Neuronal stem cell (in vitro differentiated cells): Measurements from ENCODE around the gene TMEM190.

Source experiments
- DNase-seq: peaks from one replicate; pipeline ENCODE4 v3.0.0-alpha.2; 2013; ENCODE audit warnings: low spot score
- H2AFZ ChIP-seq: one replicate; pipeline ENCODE4 v1.6.1; 2013; ENCODE audit warnings: mild to moderate bottlenecking, low read length, inconsistent platforms
- H2AK5ac ChIP-seq: 2 replicates; pipeline ENCODE4 v1.6.1; 2013; ENCODE audit warnings: low read depth, mild to moderate bottlenecking, inconsistent platforms, low read length, moderate library complexity, mixed read lengths
- H2BK120ac ChIP-seq: 2 replicates; pipeline ENCODE4 v1.6.1; 2013; ENCODE audit warnings: low read depth, mild to moderate bottlenecking, inconsistent platforms, low read length, moderate library complexity, mixed read lengths
- H2BK12ac ChIP-seq: one replicate; pipeline ENCODE4 v1.6.1; 2013; ENCODE audit warnings: low read length, inconsistent platforms
- H2BK15ac ChIP-seq: 2 replicates; pipeline ENCODE4 v1.6.1; 2013; ENCODE audit warnings: mild to moderate bottlenecking, low read length, inconsistent platforms, mixed read lengths
- H2BK5ac ChIP-seq: one replicate; pipeline ENCODE4 v1.6.1; 2013; ENCODE audit warnings: inconsistent platforms, mild to moderate bottlenecking, low read length, moderate library complexity
- H3K14ac ChIP-seq: one replicate; pipeline ENCODE4 v1.6.1; 2013; ENCODE audit warnings: low read length, inconsistent platforms
- H3K18ac ChIP-seq: 2 replicates; pipeline ENCODE4 v1.6.1; 2013; ENCODE audit warnings: low read length, inconsistent platforms
- H3K23ac ChIP-seq: 2 replicates; pipeline ENCODE4 v1.6.1; 2013; ENCODE audit warnings: low read depth, mild to moderate bottlenecking, mixed read lengths, low read length, inconsistent platforms; ENCODE audit not compliant: poor library complexity
- H3K27ac ChIP-seq: replicated peaks from 3 replicates; pipeline ENCODE4 v1.5.1; 2013; ENCODE audit warnings: low read length, inconsistent platforms
- H3K27me3 ChIP-seq, 3 experiments: 2 replicates each; pipeline ENCODE4 v1.6.1; 2013; ENCODE audit warnings: low read length in 3 of 3, mild to moderate bottlenecking in 2 of 3, inconsistent platforms in 1 of 3, low read depth in 1 of 3, mixed read lengths in 1 of 3, moderate library complexity in 1 of 3; ENCODE audit not compliant: control insufficient read depth in 3 of 3, insufficient read depth in 3 of 3
- H3K36me3 ChIP-seq, 2 donors: replicated peaks in 1 of 2; 2 replicates each; pipeline ENCODE4 v1.6.1; 2013; ENCODE audit warnings: low read length in 2 of 2; ENCODE audit not compliant: control insufficient read depth in 2 of 2, insufficient read depth in 2 of 2
- H3K4ac ChIP-seq: 2 replicates; pipeline ENCODE4 v1.6.1; 2013; ENCODE audit warnings: inconsistent platforms, mild to moderate bottlenecking, low read length, moderate library complexity
- H3K4me1 ChIP-seq, 2 donors: 1 replicate in 1 of 2; 2 replicates in 1 of 2; pipeline ENCODE4 v1.6.1; 2013; ENCODE audit warnings: low read length in 2 of 2, low read depth in 1 of 2; ENCODE audit not compliant: control insufficient read depth in 2 of 2, insufficient read depth in 1 of 2
- H3K4me2 ChIP-seq: one replicate; pipeline ENCODE4 v1.6.1; 2013; ENCODE audit warnings: mild to moderate bottlenecking, low read length, inconsistent platforms; ENCODE audit not compliant: insufficient read depth, poor library complexity, severe bottlenecking
- H3K4me3 ChIP-seq, 2 donors: 2 replicates each; pipeline ENCODE4 v1.5.1; 2013; ENCODE audit warnings: low read length in 2 of 2, mild to moderate bottlenecking in 2 of 2, inconsistent platforms in 1 of 2, moderate library complexity in 1 of 2
- H3K79me1 ChIP-seq: one replicate; pipeline ENCODE4 v1.6.1; 2013; ENCODE audit warnings: low read depth, mild to moderate bottlenecking, inconsistent platforms, low read length, moderate library complexity
- H3K9ac ChIP-seq: one replicate; pipeline ENCODE4 v1.6.1; 2013; ENCODE audit warnings: mild to moderate bottlenecking, low read depth, low read length, inconsistent platforms; ENCODE audit not compliant: poor library complexity
- H3K9me3 ChIP-seq, 2 donors: replicated peaks in 1 of 2; 2 replicates each; pipeline versions ENCODE3 to v1.6.1; 2013; ENCODE audit warnings: low read length in 2 of 2, mild to moderate bottlenecking in 2 of 2, inconsistent platforms in 1 of 2, low read depth in 1 of 2, mixed read lengths in 1 of 2, moderate library complexity in 1 of 2; ENCODE audit not compliant: control insufficient read depth in 2 of 2, insufficient read depth in 1 of 2
- H4K8ac ChIP-seq: one replicate; pipeline ENCODE4 v1.6.1; 2013; ENCODE audit warnings: low read depth, mild to moderate bottlenecking, inconsistent platforms, low read length, moderate library complexity
- H4K91ac ChIP-seq: one replicate; pipeline ENCODE4 v1.6.1; 2013; ENCODE audit warnings: low read length, low read depth, mild to moderate bottlenecking, inconsistent platforms; ENCODE audit not compliant: poor library complexity
- whole genome bisulfite sequencing, 2 donors: extraction: QIAGEN DNeasy Blood & Tissue Kit; methylation state at CpG; one replicate each; pipeline ENCODE4 v1.1.7; 2013; ENCODE audit warnings: missing lambda C conversion rate in 2 of 2, mixed read lengths in 1 of 2; ENCODE audit not compliant: insufficient read length in 2 of 2, insufficient replicate concordance in 1 of 2; ENCODE audit errors: extremely low coverage in 2 of 2; 5-methylcytosine and 5-hydroxymethylcytosine counted together

Gene TMEM190

GRCh38 chr19:55423225-55424005, 46.8 kb downstream of the TMEM190 start:
- Histone ChIP-seq H4K91ac (peak overlapping the region; percentile 19), H2BK5ac (no peak overlapping the region), H3K18ac (no peak overlapping the region), H3K4me2 (no peak overlapping the region), H2BK12ac (no peak overlapping the region), H4K8ac (no peak overlapping the region), H3K14ac (no peak overlapping the region), H2BK15ac (no peak overlapping the region), H2AK5ac (no peak overlapping the region), H2AFZ (no peak overlapping the region), H3K9me3 (no peaks in the 10 kb centered on the region), H3K36me3 (no peaks in the 10 kb centered on the region), H3K27ac (no peak overlapping the region), H3K4me3 (no peak overlapping the region), H3K4me1 (no peaks in the 10 kb centered on the region), H3K79me1 (no peaks in the 10 kb centered on the region), H3K27me3 (peaks cover 0 to 4% (median 2%) of the 10 kb centered on the region in 3 experiments), H3K23ac (peak overlapping the region; percentile 8), H3K4ac (no peak overlapping the region), H3K9ac (no peak overlapping the region), H2BK120ac (no peak overlapping the region)
- DNase-seq = no peak
- no CpG with 5 or more reads among the region's 13 CpGs for WGBS, 2 donors

GRCh38 chr19:55424518-55424917, 47.9 kb downstream of the TMEM190 start:
- no peak overlapping the region for H4K8ac ChIP-seq
- no peak overlapping the region for H3K9ac ChIP-seq
- no peak overlapping the region for H2BK15ac ChIP-seq
- peak overlapping the region; percentile 37 for H2AK5ac ChIP-seq
- H3K36me3 ChIP-seq = no peaks in the 10 kb centered on the region
- no CpG with 5 or more reads among the region's 3 CpGs for WGBS, 2 donors
- no peak overlapping the region for H3K4me2 ChIP-seq
- no peaks in the 10 kb centered on the region for H3K9me3 ChIP-seq
- H3K27me3 ChIP-seq = peaks cover 0 to 4% (median 0%) of the 10 kb centered on the region in 3 experiments
- H3K4ac ChIP-seq = no peak overlapping the region
- H3K79me1 ChIP-seq = no peaks in the 10 kb centered on the region
- H3K18ac ChIP-seq = no peak overlapping the region
- no peak overlapping the region for H2AFZ ChIP-seq
- H2BK120ac ChIP-seq = no peak overlapping the region
- no peak overlapping the region for H2BK5ac ChIP-seq
- H3K4me3 ChIP-seq = no peak overlapping the region
- no peak overlapping the region for H2BK12ac ChIP-seq
- H3K4me1 ChIP-seq = no peaks in the 10 kb centered on the region
- H3K27ac ChIP-seq = no peak overlapping the region
- no peak overlapping the region for H4K91ac ChIP-seq
- H3K23ac ChIP-seq = no peak overlapping the region
- no peak for DNase-seq
- H3K14ac ChIP-seq = peak overlapping the region; percentile 64

- DNase-seq = no peak
- no CpG with 5 or more reads among the region's 2 CpGs for WGBS, 2 donors
- H2AK5ac ChIP-seq = no peak overlapping the region
Measured at GRCh38 chr19:55426042-55426441, 49.4 kb downstream of the TMEM190 start.

More at GRCh38 chr19:55426042-55426441, 49.4 kb downstream of the TMEM190 start:
- H4K91ac ChIP-seq = no peak overlapping the region
- no peak overlapping the region for H4K8ac ChIP-seq
- H3K4me2 ChIP-seq = no peak overlapping the region
- H2BK5ac ChIP-seq = no peak overlapping the region
- no peaks in the 10 kb centered on the region for H3K36me3 ChIP-seq
- no peaks in the 10 kb centered on the region for H3K79me1 ChIP-seq
- H2BK15ac ChIP-seq = no peak overlapping the region
- H3K27me3 ChIP-seq = peaks cover 0 to 4% (median 2%) of the 10 kb centered on the region in 3 experiments
- no peak overlapping the region for H2BK12ac ChIP-seq
- no peak overlapping the region for H2AFZ ChIP-seq
- H3K23ac ChIP-seq = no peak overlapping the region
- no peaks in the 10 kb centered on the region for H3K9me3 ChIP-seq
- no peak overlapping the region for H2BK120ac ChIP-seq
- H3K14ac ChIP-seq = no peak overlapping the region
- no peak overlapping the region for H3K4me3 ChIP-seq
- H3K18ac ChIP-seq = no peak overlapping the region
- H3K4ac ChIP-seq = no peak overlapping the region
- no peak overlapping the region for H3K27ac ChIP-seq
- H3K9ac ChIP-seq = no peak overlapping the region
- no peaks in the 10 kb centered on the region for H3K4me1 ChIP-seq
